Measurements from ENCODE around the gene TPST1.
"Not testable (repeated sequence)": the region's sequence is repeated elsewhere in the genome, so short reads cannot be mapped to it uniquely, and the experiment has no call there.

Gene TPST1

GRCh38 chr7:66353547-66353946 is 148.4 kb downstream of the TPST1 start:
- Histone ChIP-seq H3K9ac (ENCODE audit: insufficient read length, low read depth) (no peak overlapping the region), H3K4me1 (ENCODE audit: insufficient read depth, insufficient read length) (no peaks in the 10 kb centered on the region), H3K4me3 (ENCODE audit: insufficient read length, low read depth) (no peak overlapping the region), H3K9me3 (ENCODE audit: insufficient read depth, low read length) (no peaks in the 10 kb centered on the region), H3K36me3 (ENCODE audit: insufficient read depth, insufficient read length, low read length) (no peaks in the 10 kb centered on the region), H3K27me3 (ENCODE audit: insufficient read depth, insufficient read length) (no peaks in the 10 kb centered on the region)
- DNase-seq (ENCODE audit: low read depth, low spot score), result no peak
- TF ChIP-seq ZNF274 (IDR thresholded peaks at IDR 0.05; ENCODE audit: low read depth, low read length) (no peak), YY1 (IDR thresholded peaks at IDR 0.05; ENCODE audit: insufficient read depth, insufficient read length) (no peak), SUZ12 (IDR thresholded peaks at IDR 0.05; ENCODE audit: extremely low read depth, insufficient read depth, insufficient read length) (no peak)

- Histone ChIP-seq H3K9ac (ENCODE audit: insufficient read length, low read depth) (no peak overlapping the region), H3K4me1 (ENCODE audit: insufficient read depth, insufficient read length) (no peaks in the 10 kb centered on the region), H3K9me3 (ENCODE audit: insufficient read depth, low read length) (no peaks in the 10 kb centered on the region), H3K36me3 (ENCODE audit: insufficient read depth, insufficient read length, low read length) (peaks cover 5% of the 10 kb centered on the region), H3K4me3 (ENCODE audit: insufficient read length, low read depth) (no peak overlapping the region), H3K27me3 (ENCODE audit: insufficient read depth, insufficient read length) (no peaks in the 10 kb centered on the region)
- TF ChIP-seq SUZ12 (IDR thresholded peaks at IDR 0.05; ENCODE audit: extremely low read depth, insufficient read depth, insufficient read length) (no peak), ZNF274 (IDR thresholded peaks at IDR 0.05; ENCODE audit: low read depth, low read length) (no peak), YY1 (IDR thresholded peaks at IDR 0.05; ENCODE audit: insufficient read depth, insufficient read length) (no peak)
- DNase-seq (ENCODE audit: low read depth, low spot score), result no peak
These were observed 150.6 kb downstream of the TPST1 start for GRCh38 chr7:66355756-66356155.

GRCh38 chr7:66356277-66356721 is 151.2 kb downstream of the TPST1 start:
- H3K9ac ChIP-seq (ENCODE audit: insufficient read length, low read depth), result no peak overlapping the region
- H3K4me3 ChIP-seq (ENCODE audit: insufficient read length, low read depth), result no peak overlapping the region

DNA sequence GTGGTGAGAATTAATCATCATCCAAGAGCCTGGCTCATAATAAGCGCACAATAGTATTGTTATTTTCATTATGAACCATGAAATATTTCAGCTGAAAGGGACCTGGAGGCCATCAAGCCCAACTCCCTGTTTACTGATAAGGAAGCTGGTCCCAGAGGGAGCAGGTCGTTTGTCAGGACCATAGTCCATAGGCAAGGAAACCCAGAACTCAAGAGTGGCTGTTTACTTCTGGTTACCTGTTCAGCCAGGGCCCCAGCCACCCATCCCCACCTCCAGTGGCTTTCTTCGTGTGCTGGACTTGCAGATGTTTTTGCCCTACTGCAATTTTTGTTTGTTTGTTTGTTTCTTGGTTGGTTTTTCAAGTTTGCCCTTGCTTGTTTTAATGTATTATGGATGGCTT is 152.0 kb downstream of the TPST1 start:
- H3K9ac ChIP-seq (ENCODE audit: insufficient read length, low read depth), result no peak overlapping the region
- H3K9me3 ChIP-seq (ENCODE audit: insufficient read depth, low read length), result no peaks in the 10 kb centered on the region
- H3K4me1 ChIP-seq (ENCODE audit: insufficient read depth, insufficient read length), result no peaks in the 10 kb centered on the region
- H3K36me3 ChIP-seq (ENCODE audit: insufficient read depth, insufficient read length, low read length), result peaks cover 5% of the 10 kb centered on the region
- DNase-seq (ENCODE audit: low read depth, low spot score), result no peak
- TF ChIP-seq ZNF274 (IDR thresholded peaks at IDR 0.05; ENCODE audit: low read depth, low read length), result no peak
- no peak for TF ChIP-seq SUZ12 (IDR thresholded peaks at IDR 0.05; ENCODE audit: extremely low read depth, insufficient read depth, insufficient read length)
- no peak for TF ChIP-seq YY1 (IDR thresholded peaks at IDR 0.05; ENCODE audit: insufficient read depth, insufficient read length)
- no peaks in the 10 kb centered on the region for H3K27me3 ChIP-seq (ENCODE audit: insufficient read depth, insufficient read length)
- no peak overlapping the region for H3K4me3 ChIP-seq (ENCODE audit: insufficient read length, low read depth)

More at GRCh38 chr7:66356277-66356721, 151.2 kb downstream of the TPST1 start:
- Histone ChIP-seq H3K4me1 (ENCODE audit: insufficient read depth, insufficient read length) (no peaks in the 10 kb centered on the region), H3K36me3 (ENCODE audit: insufficient read depth, insufficient read length, low read length) (peaks cover 5% of the 10 kb centered on the region), H3K9me3 (ENCODE audit: insufficient read depth, low read length) (no peaks in the 10 kb centered on the region), H3K27me3 (ENCODE audit: insufficient read depth, insufficient read length) (no peaks in the 10 kb centered on the region)
- DNase-seq (ENCODE audit: low read depth, low spot score), result no peak
- TF ChIP-seq SUZ12 (IDR thresholded peaks at IDR 0.05; ENCODE audit: extremely low read depth, insufficient read depth, insufficient read length) (no peak), ZNF274 (IDR thresholded peaks at IDR 0.05; ENCODE audit: low read depth, low read length) (no peak), YY1 (IDR thresholded peaks at IDR 0.05; ENCODE audit: insufficient read depth, insufficient read length) (no peak)

GRCh38 chr7:66359656-66360211 is 154.6 kb downstream of the TPST1 start:
- no peaks in the 10 kb centered on the region for H3K4me1 ChIP-seq (ENCODE audit: insufficient read depth, insufficient read length)
- H3K27me3 ChIP-seq (ENCODE audit: insufficient read depth, insufficient read length), result no peaks in the 10 kb centered on the region
- no peak overlapping the region for H3K4me3 ChIP-seq (ENCODE audit: insufficient read length, low read depth)
- no peaks in the 10 kb centered on the region for H3K9me3 ChIP-seq (ENCODE audit: insufficient read depth, low read length)
- TF ChIP-seq ZNF274 (IDR thresholded peaks at IDR 0.05; ENCODE audit: low read depth, low read length) (no peak), SUZ12 (IDR thresholded peaks at IDR 0.05; ENCODE audit: extremely low read depth, insufficient read depth, insufficient read length) (no peak)
- H3K36me3 ChIP-seq (ENCODE audit: insufficient read depth, insufficient read length, low read length), result peaks cover 5% of the 10 kb centered on the region
- no peak for DNase-seq (ENCODE audit: low read depth, low spot score)
- no peak overlapping the region for H3K9ac ChIP-seq (ENCODE audit: insufficient read length, low read depth)

- Histone ChIP-seq H3K36me3 (ENCODE audit: insufficient read depth, insufficient read length, low read length) (peaks cover 5% of the 10 kb centered on the region), H3K4me1 (ENCODE audit: insufficient read depth, insufficient read length) (no peaks in the 10 kb centered on the region), H3K4me3 (ENCODE audit: insufficient read length, low read depth) (no peak overlapping the region), H3K9ac (ENCODE audit: insufficient read length, low read depth) (no peak overlapping the region), H3K27me3 (ENCODE audit: insufficient read depth, insufficient read length) (no peaks in the 10 kb centered on the region), H3K9me3 (ENCODE audit: insufficient read depth, low read length) (no peaks in the 10 kb centered on the region)
- DNase-seq (ENCODE audit: low read depth, low spot score), result no peak
- TF ChIP-seq ZNF274 (IDR thresholded peaks at IDR 0.05; ENCODE audit: low read depth, low read length) (no peak), YY1 (IDR thresholded peaks at IDR 0.05; ENCODE audit: insufficient read depth, insufficient read length) (no peak), SUZ12 (IDR thresholded peaks at IDR 0.05; ENCODE audit: extremely low read depth, insufficient read depth, insufficient read length) (no peak)
These were observed 157.0 kb downstream of the TPST1 start for GRCh38 chr7:66362136-66362535.

DNA sequence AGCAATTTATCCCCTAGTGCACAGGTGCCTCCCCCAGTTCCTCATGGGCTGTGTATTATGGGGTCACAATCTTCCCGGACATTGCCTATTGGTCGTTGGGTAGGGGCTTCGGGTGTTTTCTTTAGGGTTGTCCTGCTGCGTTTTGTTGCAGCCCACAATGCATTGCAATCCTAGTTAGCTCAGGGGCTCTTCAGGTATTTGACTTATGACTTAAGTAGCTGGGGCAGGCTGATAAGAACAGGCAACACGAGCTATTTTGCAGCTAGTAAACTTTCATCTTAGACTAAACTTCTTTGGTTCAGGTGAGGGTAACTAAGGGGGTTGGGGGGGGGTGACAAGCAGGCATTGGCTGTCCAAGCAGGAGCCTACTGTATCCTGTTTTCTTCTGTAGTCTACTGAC is 158.5 kb downstream of the TPST1 start:
- no peaks in the 10 kb centered on the region for H3K27me3 ChIP-seq (ENCODE audit: insufficient read depth, insufficient read length)
- H3K9me3 ChIP-seq (ENCODE audit: insufficient read depth, low read length), result no peaks in the 10 kb centered on the region
- no peaks in the 10 kb centered on the region for H3K4me1 ChIP-seq (ENCODE audit: insufficient read depth, insufficient read length)
- peaks cover 5% of the 10 kb centered on the region for H3K36me3 ChIP-seq (ENCODE audit: insufficient read depth, insufficient read length, low read length)
- TF ChIP-seq ZNF274 (IDR thresholded peaks at IDR 0.05; ENCODE audit: low read depth, low read length) (no peak), SUZ12 (IDR thresholded peaks at IDR 0.05; ENCODE audit: extremely low read depth, insufficient read depth, insufficient read length) (no peak), YY1 (IDR thresholded peaks at IDR 0.05; ENCODE audit: insufficient read depth, insufficient read length) (no peak)
- no peak overlapping the region for H3K9ac ChIP-seq (ENCODE audit: insufficient read length, low read depth)
- no peak for DNase-seq (ENCODE audit: low read depth, low spot score)
- H3K4me3 ChIP-seq (ENCODE audit: insufficient read length, low read depth), result no peak overlapping the region

GRCh38 chr7:66365031-66365430 is 159.9 kb downstream of the TPST1 start:
- not testable (repeated sequence) for DNase-seq (ENCODE audit: low read depth, low spot score); H3K36me3 ChIP-seq (ENCODE audit: insufficient read depth, insufficient read length, low read length); H3K9ac ChIP-seq (ENCODE audit: insufficient read length, low read depth); H3K27me3 ChIP-seq (ENCODE audit: insufficient read depth, insufficient read length); H3K9me3 ChIP-seq (ENCODE audit: insufficient read depth, low read length); H3K4me3 ChIP-seq (ENCODE audit: insufficient read length, low read depth); H3K4me1 ChIP-seq (ENCODE audit: insufficient read depth, insufficient read length)
